H1 (cell line): ENCODE measurements around the gene LRRTM2. TPM values are rescaled to one million over a fixed set of nuclear protein-coding genes. Genes with fewer than 3 reads are reported as not detected.

ENCODE experiments used
- CTCF ChIA-PET: fragments of 300-600 bp; sonication (Branson Sonifier 250); formaldehyde crosslinking; loops from one replicate; lab custom pipeline; 2021; ENCODE audit not compliant: partially characterized antibody; lab: Charles Lee
- POLR2A ChIA-PET: fragments of 300-600 bp; sonication (Branson Sonifier 250); formaldehyde crosslinking; loops from one replicate; lab custom pipeline; 2021; ENCODE audit warnings: inconsistent platforms; ENCODE audit not compliant: partially characterized antibody; lab: Charles Lee
- DNase-seq, 2 experiments: peaks; one replicate each; pipeline versions ENCODE4 v3.0.0 to v3.0.0-alpha.2; 2010 to 2022; ENCODE audit warnings: low spot score in 2 of 2, low read depth in 1 of 2, mixed read lengths in 1 of 2
- FAIRE-seq: peaks from 2 replicates; lab custom pipeline; 2011; peaks lifted over from hg19 to GRCh38; lab: Jason Lieb, UNC
- H2AFZ ChIP-seq: 2 replicates; pipeline ENCODE4 v1.8.1; 2012; ENCODE audit warnings: low read length, inconsistent platforms
- H2AK5ac ChIP-seq: 2 replicates; pipeline ENCODE4 v1.6.1; 2013; ENCODE audit warnings: low read depth, low read length
- H2BK120ac ChIP-seq: replicated peaks from 2 replicates; pipeline ENCODE3; 2013; ENCODE audit warnings: low read depth, low read length, inconsistent platforms
- H2BK12ac ChIP-seq: 2 replicates; pipeline ENCODE4 v1.6.1; 2013; ENCODE audit warnings: low read depth, low read length
- H2BK15ac ChIP-seq: 2 replicates; pipeline ENCODE4 v1.6.1; 2013; ENCODE audit warnings: low read length
- H2BK20ac ChIP-seq: 2 replicates; pipeline ENCODE4 v1.6.1; 2013; ENCODE audit warnings: low read length
- H2BK5ac ChIP-seq: 2 replicates; pipeline ENCODE4 v1.6.1; 2013; ENCODE audit warnings: low read depth, low read length
- H3K14ac ChIP-seq: 2 replicates; pipeline ENCODE4 v1.6.1; 2013; ENCODE audit warnings: inconsistent platforms; ENCODE audit not compliant: insufficient read length
- H3K18ac ChIP-seq: 2 replicates; pipeline ENCODE4 v1.6.1; 2013; ENCODE audit warnings: low read length; ENCODE audit errors: extremely low read depth
- H3K23ac ChIP-seq: 2 replicates; pipeline ENCODE4 v1.6.1; 2013; ENCODE audit warnings: inconsistent platforms; ENCODE audit not compliant: insufficient read length
- H3K23me2 ChIP-seq: 2 replicates; pipeline ENCODE4 v1.6.1; 2013; ENCODE audit warnings: low read depth, low read length
- H3K27ac ChIP-seq: 2 replicates; pipeline ENCODE4 v1.6.1; 2011; ENCODE audit warnings: low read depth, low read length, inconsistent platforms
- H3K27me3 ChIP-seq, 4 experiments: replicated peaks in 1 of 4; 1 replicate in 1 of 4; 2 replicates in 3 of 4; pipeline versions ENCODE4 v1.6.1 to v1.8.1; 2011 to 2013; ENCODE audit warnings: low read length in 3 of 4, mild to moderate bottlenecking in 3 of 4, inconsistent platforms in 2 of 4, mixed read lengths in 2 of 4, moderate library complexity in 1 of 4; ENCODE audit not compliant: control insufficient read depth in 3 of 4, insufficient read depth in 3 of 4; ENCODE audit errors: extremely low read depth in 1 of 4
- H3K36me3 ChIP-seq, 4 experiments: 2 replicates each; pipeline versions ENCODE4 v1.6.1 to v1.8.1; 2011 to 2013; ENCODE audit warnings: mild to moderate bottlenecking in 4 of 4, low read length in 3 of 4, moderate library complexity in 2 of 4, control low read depth in 1 of 4, inconsistent platforms in 1 of 4; ENCODE audit not compliant: insufficient read depth in 4 of 4, control insufficient read depth in 2 of 4
- H3K4ac ChIP-seq: replicated peaks from 2 replicates; pipeline ENCODE3; 2013; ENCODE audit warnings: low read length, low read depth, mixed read lengths, inconsistent platforms; ENCODE audit not compliant: insufficient read length
- H3K4me1 ChIP-seq, 4 experiments: replicated peaks in 1 of 4; 1 replicate in 1 of 4; 2 replicates in 3 of 4; pipeline versions ENCODE4 v1.6.1 to v1.8.1; 2011 to 2013; ENCODE audit warnings: low read length in 3 of 4, inconsistent platforms in 2 of 4, mixed read lengths in 1 of 4; ENCODE audit not compliant: insufficient read depth in 4 of 4, control insufficient read depth in 3 of 4
- H3K4me2 ChIP-seq, 2 experiments: 2 replicates each; pipeline versions ENCODE4 v1.6.1 to v1.8.1; 2011 to 2013; ENCODE audit warnings: low read depth in 2 of 2, low read length in 2 of 2, control low read depth in 1 of 2, inconsistent platforms in 1 of 2, mild to moderate bottlenecking in 1 of 2; ENCODE audit not compliant: insufficient read depth in 1 of 2
- H3K4me3 ChIP-seq, 4 experiments: fragments of 200-600, 300-600 bp in 1 of 4; sonication (generic), shearing (Covaris generic), sonication (Bioruptor Twin) in 1 of 4; 2 replicates each; pipeline versions ENCODE4 v1.5.1 to v1.8.1; 2011 to 2016; ENCODE audit warnings: low read length in 4 of 4, low read depth in 3 of 4, control low read depth in 2 of 4, inconsistent platforms in 2 of 4, mild to moderate bottlenecking in 2 of 4, mixed read lengths in 1 of 4, moderate library complexity in 1 of 4; ENCODE audit not compliant: insufficient read depth in 2 of 4; ENCODE audit errors: extremely low read depth in 1 of 4
- H3K56ac ChIP-seq: replicated peaks from 2 replicates; pipeline ENCODE3; 2013; ENCODE audit warnings: low read depth, mild to moderate bottlenecking, mixed read lengths, low read length, inconsistent platforms; ENCODE audit not compliant: insufficient read length
- H3K79me1 ChIP-seq: 2 replicates; pipeline ENCODE4 v1.6.1; 2013; ENCODE audit warnings: low read depth, low read length, control low read depth
- H3K79me2 ChIP-seq, 2 experiments: 2 replicates each; pipeline versions ENCODE4 v1.6.1 to v1.8.1; 2012 to 2013; ENCODE audit warnings: low read length in 2 of 2, mild to moderate bottlenecking in 2 of 2, inconsistent platforms in 1 of 2; ENCODE audit not compliant: insufficient read depth in 2 of 2, control insufficient read depth in 1 of 2
- H3K9ac ChIP-seq, 4 experiments: replicated peaks in 1 of 4; 1 replicate in 1 of 4; 2 replicates in 3 of 4; pipeline versions ENCODE4 v1.6.1 to v1.8.1; 2011 to 2013; ENCODE audit warnings: low read depth in 3 of 4, low read length in 3 of 4, control low read depth in 2 of 4, mild to moderate bottlenecking in 2 of 4, moderate library complexity in 2 of 4, inconsistent platforms in 1 of 4; ENCODE audit errors: extremely low read depth in 1 of 4
- H3K9me3 ChIP-seq, 2 experiments: 2 replicates each; pipeline versions ENCODE4 v1.6.1 to v1.8.1; 2012 to 2013; ENCODE audit warnings: mild to moderate bottlenecking in 2 of 2, moderate library complexity in 2 of 2, control low read depth in 1 of 2, inconsistent platforms in 1 of 2, low read depth in 1 of 2, low read length in 1 of 2, mixed read lengths in 1 of 2; ENCODE audit not compliant: insufficient read depth in 2 of 2
- H4K20me1 ChIP-seq, 2 experiments: replicated peaks in 1 of 2; 2 replicates each; pipeline versions ENCODE3 to v1.8.1; 2011 to 2013; ENCODE audit warnings: inconsistent platforms in 2 of 2, low read length in 2 of 2, mild to moderate bottlenecking in 1 of 2; ENCODE audit not compliant: insufficient read depth in 2 of 2, control insufficient read depth in 1 of 2
- H4K5ac ChIP-seq: 2 replicates; pipeline ENCODE4 v1.6.1; 2013; ENCODE audit warnings: low read length, low read depth, mixed read lengths, inconsistent platforms; ENCODE audit not compliant: insufficient read length
- H4K8ac ChIP-seq: 2 replicates; pipeline ENCODE4 v1.8.0; 2013; ENCODE audit warnings: mild to moderate bottlenecking, moderate library complexity, low read length, inconsistent platforms; ENCODE audit not compliant: insufficient read depth; ENCODE audit errors: extremely low read depth
- H4K91ac ChIP-seq: replicated peaks from 2 replicates; pipeline ENCODE3; 2013; ENCODE audit warnings: low read length, mixed read lengths, inconsistent platforms; ENCODE audit not compliant: insufficient read length
- GABPA ChIP-seq: IDR thresholded peaks from 2 replicates; pipeline ENCODE4 v1.6.1; 2011; ENCODE audit warnings: mild to moderate bottlenecking, low read length, moderate library complexity, borderline replicate concordance; ENCODE audit not compliant: insufficient read depth
- JUN ChIP-seq: IDR thresholded peaks from 2 replicates; pipeline ENCODE4 v1.6.1; 2011; ENCODE audit warnings: low read depth, mild to moderate bottlenecking, improper control_type of control experiment, low read length
- MAFK ChIP-seq: IDR thresholded peaks from 2 replicates; pipeline ENCODE4 v1.6.1; 2012; ENCODE audit warnings: low read depth, mild to moderate bottlenecking, improper control_type of control experiment, low read length
- POU5F1 ChIP-seq: IDR thresholded peaks from 2 replicates; pipeline ENCODE4 v1.6.1; 2011; ENCODE audit warnings: low read depth, mild to moderate bottlenecking, low read length, moderate library complexity
- RBBP5 ChIP-seq: IDR thresholded peaks from 2 replicates; pipeline ENCODE4 v1.7.1; 2012; ENCODE audit warnings: low read depth, mild to moderate bottlenecking, inconsistent platforms, low read length, moderate library complexity, borderline replicate concordance
- RFX5 ChIP-seq: IDR thresholded peaks from 2 replicates; pipeline ENCODE4 v1.6.1; 2011; ENCODE audit warnings: low read depth, low read length, improper control_type of control experiment, borderline replicate concordance
- RXRA ChIP-seq: IDR thresholded peaks from 2 replicates; pipeline ENCODE4 v1.6.1; 2011; ENCODE audit warnings: low read depth, mild to moderate bottlenecking, low read length, moderate library complexity; ENCODE audit not compliant: insufficient read depth
- SIN3A ChIP-seq, 2 experiments: IDR thresholded peaks in 1 of 2; conservative IDR thresholded peaks in 1 of 2; 2 replicates each; pipeline ENCODE4 v1.6.1; 2011 to 2012; ENCODE audit warnings: low read length in 2 of 2, improper control_type of control experiment in 1 of 2, low read depth in 1 of 2, mild to moderate bottlenecking in 1 of 2
- SIX5 ChIP-seq: IDR thresholded peaks from 2 replicates; pipeline ENCODE4 v1.6.1; 2011; ENCODE audit warnings: mild to moderate bottlenecking, low read depth, low read length
- TBP ChIP-seq: IDR thresholded peaks from 2 replicates; pipeline ENCODE4 v1.6.1; 2011; ENCODE audit warnings: low read depth, low read length, improper control_type of control experiment
- TCF12 ChIP-seq: IDR thresholded peaks from 2 replicates; pipeline ENCODE4 v1.6.1; 2011; ENCODE audit warnings: low read depth, mild to moderate bottlenecking, low read length
- ZNF274 ChIP-seq: IDR thresholded peaks from 2 replicates; pipeline ENCODE4 v1.7.0; 2012; ENCODE audit warnings: low read length, borderline replicate concordance; ENCODE audit errors: extremely low read depth
- WGBS, 2 experiments: shearing (Covaris generic) in 1 of 2; methylation state at CpG; one replicate each; pipeline versions ENCODE4 v1.1.6 to v1.1.7; 2013 to 2015; ENCODE audit warnings: low lambda C conversion rate in 2 of 2, mixed read lengths in 2 of 2, inconsistent platforms in 1 of 2, low coverage in 1 of 2, missing lambda C conversion rate in 1 of 2; ENCODE audit not compliant: insufficient replicate concordance in 2 of 2, insufficient coverage in 1 of 2, insufficient read length in 1 of 2; ENCODE audit errors: extremely low coverage in 1 of 2, missing lambda C conversion rate in 1 of 2; 5-methylcytosine and 5-hydroxymethylcytosine counted together
- polyA plus RNA-seq, 7 experiments: library from polyadenylated mRNA; depleted of rRNA in 3 of 7; stranded (reverse) in 5 of 7; unstranded in 2 of 7; fragments of >200 nt in 5 of 7; fragments of 200-250 nt in 2 of 7; gene quantifications; 1 replicate in 5 of 7; 2 replicates in 1 of 7; 4 replicates in 1 of 7; pipeline versions ENCODE4 v1.2.1 to v1.2.3, GENCODE V29; 2011 to 2013; ENCODE audit warnings: missing spikeins in 2 of 7, mixed read lengths in 2 of 7
- total RNA-seq: library from RNA; stranded (reverse); fragmentation: NEBNext Ultra II Directional; extraction: Animal tissue kit (Norgen Biotek cat#: 25700); gene quantifications from 2 replicates; pipeline ENCODE4 v1.2.1, GENCODE V29; 2021
- TF ChIP-seq, protein P1 (sequence below): IDR thresholded peaks from 2 replicates; pipeline ENCODE4 v1.6.1; 2012; ENCODE audit warnings: inconsistent platforms

The LRRTM2 gene
- total and polyA plus RNA-seq, 2 of the 8 experiments (the other 6 are each of a cell fraction or from before 2014, with no cell fraction given): not detected

DNA sequence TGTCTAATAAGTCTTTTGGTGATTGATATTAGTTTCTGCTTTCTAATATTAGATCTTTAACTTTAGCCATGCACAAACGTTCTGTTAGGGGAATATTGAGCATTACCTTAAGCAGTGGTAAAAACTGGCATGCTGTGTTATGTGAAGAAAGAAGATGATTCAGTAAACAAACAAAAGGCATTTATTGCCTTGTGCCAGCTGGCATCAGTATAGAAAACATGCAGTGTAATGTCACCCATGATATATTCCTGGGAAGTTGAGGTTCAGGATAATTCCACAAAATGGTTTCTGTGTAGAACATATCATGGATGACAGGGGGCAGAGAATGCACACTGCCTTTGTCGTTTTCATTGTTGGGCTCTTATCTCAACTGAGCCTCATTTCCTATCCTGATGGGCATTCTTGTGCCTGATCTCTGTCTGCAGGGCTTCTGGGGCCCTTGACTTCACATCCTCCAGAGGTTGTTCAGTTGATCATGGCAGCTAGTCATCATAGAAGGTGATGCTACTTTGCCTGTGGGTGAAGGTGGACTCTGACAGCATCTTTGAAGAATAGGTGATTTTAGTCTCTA lies 24.2 kb downstream of the LRRTM2 start:
- Histone ChIP-seq H2AFZ (no peak overlapping the region), H3K4me2 (no peak overlapping the region), H3K4ac (no peak overlapping the region), H2BK5ac (no peak overlapping the region), H3K56ac (no peak overlapping the region), H2BK120ac (no peak overlapping the region), H3K27ac (no peak overlapping the region), H3K9me3 (no peaks in the 10 kb centered on the region), H3K23me2 (no peaks in the 10 kb centered on the region), H4K91ac (no peak overlapping the region), H3K4me3 (no peak overlapping the region), H3K79me2 (peaks cover 0 to 82% of the 10 kb centered on the region in 2 experiments; a peak in 3 of 4 replicates), H3K27me3 (no peaks in the 10 kb centered on the region), H4K20me1 (peaks cover 0 to 9% of the 10 kb centered on the region in 2 experiments), H3K18ac (no peak overlapping the region), H3K23ac (no peak overlapping the region), H3K9ac (no peak overlapping the region), H3K4me1 (peaks cover 0 to 4% (median 0%) of the 10 kb centered on the region in 4 experiments; a peak in 2 of 7 replicates), H3K36me3 (no peaks in the 10 kb centered on the region), H4K8ac (no peak overlapping the region), H3K79me1 (peaks cover 2% of the 10 kb centered on the region), H2BK15ac (no peak overlapping the region), H2BK12ac (no peak overlapping the region), H3K14ac (no peak overlapping the region), H2BK20ac (no peak overlapping the region), H4K5ac (no peak overlapping the region), H2AK5ac (no peak overlapping the region)
- ChIA-PET CTCF (no interaction called here), POLR2A (interaction anchor here (0.6 kb wide), 1 partner anchor 9 kb away, joined by 4 read pairs; no protein-coding TSS in a partner anchor)
- WGBS, 2 experiments: 91% methylated on average over 2 of the region's 2 CpGs; no CpG with 5 or more reads in 1 of the 2 experiments
- no peak for DNase-seq
- no peak for FAIRE-seq
- no peak for TF ChIP-seq RXRA
- TF ChIP-seq SIN3A (conservative IDR thresholded peaks at IDR 0.05 in 1 of 2, IDR thresholded peaks at IDR 0.05 in 1 of 2; ENCODE audit: low read depth in 1 of 2, low read length in 2 of 2): no peak
- TF ChIP-seq SIX5: no peak
- no peak for TF ChIP-seq JUN
- TF ChIP-seq RFX5: no peak
- TF ChIP-seq RBBP5: no peak
- no peak for TF ChIP-seq TBP
- no peak for TF ChIP-seq ZNF274
- no peak for TF ChIP-seq TCF12
- TF ChIP-seq, protein P1, sequence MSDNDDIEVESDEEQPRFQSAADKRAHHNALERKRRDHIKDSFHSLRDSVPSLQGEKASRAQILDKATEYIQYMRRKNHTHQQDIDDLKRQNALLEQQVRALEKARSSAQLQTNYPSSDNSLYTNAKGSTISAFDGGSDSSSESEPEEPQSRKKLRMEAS: no peak
- TF ChIP-seq GABPA: no peak
- TF ChIP-seq MAFK: no peak
- TF ChIP-seq POU5F1: no peak
